ENCODE data around the gene EEIG1.
A peak's percentile ranks its signal among the peaks of the same experiment; 100 is the strongest.
"Not testable (repeated sequence)": the region's sequence is repeated elsewhere in the genome, so short reads cannot be mapped to it uniquely, and the experiment has no call there.

Gene EEIG1

DNA sequence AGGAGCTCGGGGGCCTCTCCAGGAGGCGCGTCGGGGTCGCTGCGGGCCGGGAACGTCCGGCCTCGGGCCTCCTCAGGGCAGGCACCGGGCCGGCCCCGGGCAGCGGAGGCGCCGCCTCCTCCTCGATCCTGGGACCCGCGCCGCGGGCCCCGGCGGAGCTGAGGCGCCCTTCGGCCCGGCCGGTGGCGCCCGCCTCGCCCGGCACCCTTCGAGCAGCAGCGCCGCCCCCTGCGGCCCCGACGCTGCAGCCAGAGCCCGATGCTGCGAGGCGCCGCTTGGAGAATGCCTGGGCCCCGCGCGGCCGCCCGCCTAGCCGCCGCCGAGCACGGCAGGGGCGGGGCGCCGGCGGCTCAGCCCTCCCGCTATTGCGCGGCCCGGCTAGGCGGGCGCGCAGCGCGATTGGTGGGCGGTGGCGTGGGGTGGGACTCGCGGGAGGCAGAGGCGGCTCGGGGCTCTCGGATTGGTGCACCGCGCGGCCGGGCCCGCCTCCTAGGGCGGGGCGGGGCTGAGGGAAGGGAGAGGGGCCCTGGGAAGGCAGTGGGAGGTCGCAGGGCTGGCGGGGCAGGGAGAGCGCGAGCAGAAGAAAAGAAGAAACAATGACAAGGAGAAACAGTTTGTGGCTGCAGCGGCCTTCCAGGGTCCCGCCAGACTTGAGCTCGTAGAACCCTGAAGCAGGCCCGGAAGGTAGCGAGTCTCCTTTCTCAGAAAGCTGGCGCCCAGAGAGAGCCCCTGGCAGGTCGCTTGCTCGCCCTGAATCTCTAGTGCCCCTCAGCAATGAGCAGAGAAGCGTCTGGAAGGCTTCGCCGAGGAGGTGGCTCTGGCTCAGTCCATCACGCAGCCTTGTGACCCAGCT lies at the start of gene EEIG1:
EEIG1 (minus strand) TSS at position 284 of the 853 bp plus-strand sequence. CDS start 852 bp downstream, outside the sequence.
- H3K4me1 Mint-ChIP-seq (ENCODE audit: low read depth): peaks cover 35% of the 10 kb centered on the region
- DNase-seq (ENCODE audit: low spot score): peak; percentile 98
- H3K27ac Mint-ChIP-seq: peak within 1 kb of the TSS; percentile 91
- H3K4me3 Mint-ChIP-seq: peak within 1 kb of the TSS; percentile 96
- H3K27me3 Mint-ChIP-seq (ENCODE audit: low read depth): no peaks in the 10 kb centered on the region
- peaks cover 39% of the 10 kb centered on the region for H3K36me3 Mint-ChIP-seq (ENCODE audit: low read depth)
- H3K9me3 Mint-ChIP-seq: no peaks in the 10 kb centered on the region

DNA sequence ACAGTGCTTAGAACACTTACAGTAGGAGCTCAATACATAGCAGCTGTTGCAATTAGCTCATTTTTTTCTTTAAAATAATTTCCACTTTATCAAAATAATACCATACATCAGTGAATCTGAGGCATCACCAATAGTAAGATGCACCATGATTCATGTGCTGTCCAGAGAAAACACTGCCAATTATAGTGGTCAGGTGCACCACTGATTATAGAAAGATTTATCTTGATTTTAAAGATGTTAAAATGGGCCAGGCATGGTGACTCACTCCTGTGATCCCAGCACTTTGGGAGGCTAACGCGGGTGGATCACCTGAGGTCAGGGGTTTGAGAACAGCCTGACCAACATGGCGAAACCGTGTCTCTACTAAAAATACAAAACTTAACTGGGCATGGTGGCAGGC lies 46.9 kb upstream of the EEIG1 start:
- peaks cover 3% of the 10 kb centered on the region for H3K9me3 Mint-ChIP-seq
- peak overlapping the region; percentile 78 for H3K4me3 Mint-ChIP-seq
- peaks cover 73% of the 10 kb centered on the region for H3K4me1 Mint-ChIP-seq (ENCODE audit: low read depth)
- no peak for DNase-seq (ENCODE audit: low spot score)
- H3K27ac Mint-ChIP-seq: peak overlapping the region; percentile 96
- H3K27me3 Mint-ChIP-seq (ENCODE audit: low read depth): no peaks in the 10 kb centered on the region
- H3K36me3 Mint-ChIP-seq (ENCODE audit: low read depth): peaks cover 3% of the 10 kb centered on the region

DNA sequence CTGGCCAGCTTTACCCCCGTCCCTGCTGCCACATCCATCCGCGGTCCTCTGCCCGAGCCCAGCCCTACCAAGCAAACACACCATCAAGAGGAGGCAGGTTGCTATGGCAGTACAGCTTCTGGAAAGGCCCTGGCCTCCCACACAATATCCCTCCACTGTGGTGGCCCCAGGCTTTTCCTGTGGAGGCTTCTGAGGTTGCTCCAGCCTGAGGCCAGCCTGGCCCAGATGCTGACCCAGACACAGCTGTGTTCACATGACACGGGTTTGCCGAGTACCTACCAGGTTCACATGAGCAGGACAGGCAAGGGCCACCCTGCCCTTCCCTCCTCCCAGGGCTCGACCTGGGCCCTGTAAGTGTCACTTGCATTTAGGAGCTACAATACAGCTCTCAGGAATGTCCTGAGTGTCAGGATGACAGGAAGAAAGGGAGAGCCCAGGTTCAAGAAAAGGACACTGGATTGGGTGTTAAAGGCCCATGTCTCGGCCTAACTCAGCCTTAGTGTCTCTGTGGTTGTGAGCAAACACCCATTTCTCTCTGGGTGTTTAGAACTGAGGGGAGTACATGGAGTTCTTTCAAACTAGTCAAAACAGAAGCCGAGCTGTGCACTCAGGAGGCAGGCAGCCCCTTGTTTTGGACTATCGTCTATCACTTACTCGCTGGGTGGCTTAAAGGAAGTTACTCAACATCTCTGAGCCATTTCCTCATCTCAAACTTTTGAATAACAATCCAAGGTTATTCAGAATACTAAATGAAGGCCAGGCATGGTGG lies 46.2 kb upstream of the EEIG1 start:
- Mint-ChIP-seq H3K27ac (peak overlapping the region; percentile 96), H3K36me3 (ENCODE audit: low read depth) (peaks cover 3% of the 10 kb centered on the region), H3K9me3 (peaks cover 3% of the 10 kb centered on the region), H3K27me3 (ENCODE audit: low read depth) (no peaks in the 10 kb centered on the region), H3K4me1 (ENCODE audit: low read depth) (peaks cover 78% of the 10 kb centered on the region), H3K4me3 (peak overlapping the region; percentile 78)
- DNase-seq (ENCODE audit: low spot score): peak; percentile 64

DNA sequence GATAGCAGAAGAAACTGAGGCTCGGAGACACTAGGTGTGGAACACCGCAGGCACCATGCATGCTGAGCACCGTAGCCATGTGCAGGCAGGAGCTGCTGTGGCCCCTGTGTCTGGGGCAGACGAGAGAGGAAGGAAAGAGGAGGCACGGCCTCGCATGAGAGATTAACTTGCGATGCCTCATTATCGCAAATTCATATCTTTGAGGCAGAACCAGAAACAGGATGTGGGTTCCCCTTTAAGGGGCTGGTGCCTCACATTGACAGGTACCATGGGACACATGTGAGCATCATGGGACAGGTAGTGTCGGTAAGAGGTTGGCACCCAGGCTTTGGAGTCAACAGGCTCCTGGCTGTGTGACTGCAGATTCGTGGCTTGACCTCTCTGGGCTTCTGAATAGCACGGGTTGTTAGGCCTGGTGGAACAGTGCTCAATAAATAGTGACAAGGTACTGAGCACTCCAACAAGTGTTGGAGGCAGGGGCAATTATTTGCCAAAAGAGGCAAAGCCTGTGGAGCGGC lies 45.5 kb upstream of the EEIG1 start:
- H3K27me3 Mint-ChIP-seq (ENCODE audit: low read depth): no peaks in the 10 kb centered on the region
- peak; percentile 80 for DNase-seq (ENCODE audit: low spot score)
- H3K9me3 Mint-ChIP-seq: peaks cover 3% of the 10 kb centered on the region
- H3K36me3 Mint-ChIP-seq (ENCODE audit: low read depth): peaks cover 3% of the 10 kb centered on the region
- H3K4me3 Mint-ChIP-seq: peak overlapping the region; percentile 78
- H3K4me1 Mint-ChIP-seq (ENCODE audit: low read depth): peaks cover 83% of the 10 kb centered on the region
- H3K27ac Mint-ChIP-seq: peak overlapping the region; percentile 96

DNA sequence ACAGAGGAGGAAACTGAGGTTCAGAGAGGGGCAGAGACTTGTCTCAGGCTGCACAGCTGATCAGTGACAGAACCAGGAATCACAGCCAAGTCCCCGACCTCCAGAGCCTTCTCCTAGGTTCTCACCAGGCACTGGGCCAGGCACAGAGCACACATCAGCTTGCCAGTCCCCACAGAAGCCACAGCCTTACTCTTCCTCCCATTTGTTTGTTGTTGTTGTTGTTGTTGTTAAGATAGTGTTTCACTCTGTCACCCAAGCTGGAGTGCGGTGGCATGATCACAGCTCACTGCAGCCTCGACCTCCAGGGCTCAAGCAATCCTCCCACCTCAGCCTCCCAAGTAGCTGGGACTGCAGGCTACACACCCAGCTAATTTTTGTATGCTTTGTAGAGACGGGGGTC lies 44.9 kb upstream of the EEIG1 start:
- Mint-ChIP-seq H3K9me3 (peaks cover 1% of the 10 kb centered on the region), H3K4me3 (peak overlapping the region; percentile 78), H3K27ac (peak overlapping the region; percentile 96), H3K4me1 (ENCODE audit: low read depth) (peaks cover 84% of the 10 kb centered on the region), H3K36me3 (ENCODE audit: low read depth) (peaks cover 1% of the 10 kb centered on the region), H3K27me3 (ENCODE audit: low read depth) (no peaks in the 10 kb centered on the region)
- no peak for DNase-seq (ENCODE audit: low spot score)

DNA sequence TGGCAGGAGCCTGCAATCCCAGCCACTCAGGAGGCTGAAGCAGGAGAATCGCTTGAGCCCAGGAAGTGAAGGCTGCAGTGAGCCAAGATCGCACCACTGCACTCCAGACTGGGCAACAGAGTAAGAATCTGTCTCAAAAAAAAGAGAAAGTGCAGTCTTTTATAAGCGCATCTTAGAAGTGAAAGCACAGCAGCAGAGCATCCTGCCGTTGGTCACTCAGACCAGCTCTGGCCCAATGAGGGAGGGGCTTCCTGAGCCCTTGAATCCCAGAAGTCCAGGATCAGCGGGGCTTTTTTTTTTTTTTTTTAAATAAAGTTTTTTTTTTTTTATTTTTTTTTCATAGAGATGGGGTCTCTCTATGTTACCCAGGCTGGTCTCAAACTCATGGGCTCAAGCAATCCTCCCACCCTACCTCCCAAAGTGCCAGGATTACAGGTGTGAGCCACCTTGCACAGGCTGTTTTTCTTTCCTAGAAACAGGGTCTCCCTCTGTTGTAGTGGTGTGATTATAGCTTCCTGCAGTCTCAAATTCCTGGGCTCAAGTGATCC lies 44.0 kb upstream of the EEIG1 start:
- peak overlapping the region; percentile 68 for H3K27ac Mint-ChIP-seq
- H3K36me3 Mint-ChIP-seq (ENCODE audit: low read depth): no peaks in the 10 kb centered on the region
- H3K4me1 Mint-ChIP-seq (ENCODE audit: low read depth): peaks cover 85% of the 10 kb centered on the region
- no peaks in the 10 kb centered on the region for H3K27me3 Mint-ChIP-seq (ENCODE audit: low read depth)
- no peak for DNase-seq (ENCODE audit: low spot score)
- H3K9me3 Mint-ChIP-seq: no peaks in the 10 kb centered on the region
- peak overlapping the region; percentile 78 for H3K4me3 Mint-ChIP-seq

DNA sequence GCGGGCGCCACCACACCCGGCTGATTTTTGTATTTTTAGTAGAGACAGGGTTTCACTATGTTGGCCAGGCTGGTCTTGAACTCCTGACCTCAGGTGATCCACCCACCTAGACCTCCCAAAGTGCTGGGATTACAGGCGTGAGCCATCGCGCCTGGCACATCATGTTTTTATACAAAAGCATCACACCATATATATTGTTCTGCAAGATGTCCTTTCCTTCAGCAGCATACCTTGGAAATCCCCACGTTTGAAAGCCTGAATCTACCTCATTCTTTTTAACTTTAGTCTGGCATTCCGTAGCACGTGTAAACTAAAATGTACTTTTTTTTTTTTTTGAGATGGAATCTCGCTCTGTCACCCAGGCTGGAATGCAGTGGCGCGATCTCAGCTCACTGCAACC lies 42.9 kb upstream of the EEIG1 start:
- Mint-ChIP-seq H3K27ac (peak overlapping the region; percentile 36), H3K4me1 (ENCODE audit: low read depth) (peaks cover 80% of the 10 kb centered on the region)
- not testable (repeated sequence) for H3K4me3 Mint-ChIP-seq; DNase-seq (ENCODE audit: low spot score); H3K27me3 Mint-ChIP-seq (ENCODE audit: low read depth); H3K9me3 Mint-ChIP-seq; H3K36me3 Mint-ChIP-seq (ENCODE audit: low read depth)

DNA sequence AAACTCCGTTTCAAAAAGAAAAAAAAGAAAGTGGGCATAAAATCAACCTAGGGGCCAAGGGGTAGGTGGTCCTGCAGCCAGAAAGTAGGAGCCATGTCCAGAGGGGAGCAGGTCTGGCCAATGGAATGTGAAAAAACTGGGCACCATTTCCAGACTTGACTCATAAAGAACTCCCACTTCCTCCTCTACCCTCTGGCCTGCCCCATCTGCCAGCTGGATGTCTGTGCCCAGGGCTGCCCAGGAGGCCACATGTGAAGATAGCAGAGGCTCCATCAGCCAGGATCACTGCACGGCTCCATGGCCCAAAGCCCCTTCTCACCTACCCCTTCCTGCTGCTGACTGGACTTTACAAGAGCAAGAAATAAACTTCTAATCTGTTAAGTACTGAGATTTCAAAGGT lies 42.1 kb upstream of the EEIG1 start:
- no peak overlapping the region for H3K27ac Mint-ChIP-seq
- no peaks in the 10 kb centered on the region for H3K9me3 Mint-ChIP-seq
- H3K36me3 Mint-ChIP-seq (ENCODE audit: low read depth): no peaks in the 10 kb centered on the region
- peaks cover 73% of the 10 kb centered on the region for H3K4me1 Mint-ChIP-seq (ENCODE audit: low read depth)
- DNase-seq (ENCODE audit: low spot score): no peak
- no peaks in the 10 kb centered on the region for H3K27me3 Mint-ChIP-seq (ENCODE audit: low read depth)
- no peak overlapping the region for H3K4me3 Mint-ChIP-seq

DNA sequence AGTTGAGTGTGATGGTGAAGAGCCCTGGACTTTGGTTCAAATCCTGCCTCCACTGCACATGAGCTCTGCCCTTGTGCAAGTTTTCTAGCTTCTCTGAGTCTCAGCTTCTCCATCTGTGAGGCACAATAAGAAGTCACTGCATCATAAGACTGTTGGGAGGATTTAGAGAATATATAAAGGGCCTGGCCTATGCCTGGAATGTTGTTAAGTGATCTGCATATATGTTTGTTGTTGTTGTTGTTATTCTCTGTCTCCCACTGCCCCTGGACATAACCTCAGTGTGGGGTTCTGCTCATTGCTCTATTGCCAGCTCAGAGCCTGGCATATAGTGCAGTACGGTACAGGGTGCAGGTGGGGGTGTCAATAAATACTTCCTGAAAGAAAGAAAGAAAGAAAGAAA lies 40.3 kb upstream of the EEIG1 start:
- Mint-ChIP-seq H3K4me3 (no peak overlapping the region), H3K36me3 (ENCODE audit: low read depth) (no peaks in the 10 kb centered on the region), H3K4me1 (ENCODE audit: low read depth) (peaks cover 58% of the 10 kb centered on the region), H3K9me3 (no peaks in the 10 kb centered on the region), H3K27ac (peak overlapping the region; percentile 83), H3K27me3 (ENCODE audit: low read depth) (no peaks in the 10 kb centered on the region)
- DNase-seq (ENCODE audit: low spot score): no peak

DNA sequence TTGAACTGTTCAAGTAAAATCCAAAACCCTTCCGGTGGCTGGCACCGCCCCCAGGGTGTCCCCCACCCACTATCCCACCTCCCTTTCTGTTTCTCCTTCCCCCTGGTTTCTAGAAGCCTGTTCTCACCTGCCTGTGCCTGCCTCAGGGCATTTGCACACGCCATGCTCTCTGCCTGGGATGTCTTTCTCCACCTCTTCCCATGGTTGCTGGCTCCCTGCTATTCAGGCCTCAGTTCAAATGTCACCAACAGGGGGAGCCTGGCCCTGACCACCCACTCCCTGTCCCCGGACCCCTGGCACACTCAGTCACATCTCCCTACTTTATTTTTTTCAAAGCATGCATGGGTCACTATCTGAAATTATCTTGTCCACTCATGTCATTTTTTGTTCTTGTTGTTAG lies 39.9 kb upstream of the EEIG1 start:
- Mint-ChIP-seq H3K27ac (peak overlapping the region; percentile 12), H3K36me3 (ENCODE audit: low read depth) (no peaks in the 10 kb centered on the region), H3K4me3 (no peak overlapping the region), H3K27me3 (ENCODE audit: low read depth) (no peaks in the 10 kb centered on the region), H3K4me1 (ENCODE audit: low read depth) (peaks cover 54% of the 10 kb centered on the region), H3K9me3 (no peaks in the 10 kb centered on the region)
- DNase-seq (ENCODE audit: low spot score): no peak

DNA sequence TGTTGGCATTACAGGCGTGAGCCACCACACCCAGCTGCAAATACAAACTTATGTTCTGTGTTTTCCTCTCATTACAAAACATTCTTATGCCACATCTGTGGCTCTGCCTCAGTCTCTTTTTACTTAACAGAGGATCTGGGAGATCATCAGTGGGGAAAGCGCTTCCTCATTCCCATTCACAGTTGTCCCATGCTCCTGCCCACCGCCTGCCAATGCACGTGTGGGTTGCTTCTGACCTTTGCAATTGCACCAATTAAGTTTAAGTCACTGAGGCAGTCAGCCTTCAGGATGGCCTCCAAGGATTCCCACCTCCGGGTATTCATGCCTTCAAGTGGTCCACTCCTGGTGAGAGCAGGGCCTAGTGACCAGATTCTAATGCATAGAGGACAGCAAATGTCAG lies 34.9 kb upstream of the EEIG1 start:
- Mint-ChIP-seq H3K27ac (no peak overlapping the region), H3K9me3 (no peaks in the 10 kb centered on the region)

DNA sequence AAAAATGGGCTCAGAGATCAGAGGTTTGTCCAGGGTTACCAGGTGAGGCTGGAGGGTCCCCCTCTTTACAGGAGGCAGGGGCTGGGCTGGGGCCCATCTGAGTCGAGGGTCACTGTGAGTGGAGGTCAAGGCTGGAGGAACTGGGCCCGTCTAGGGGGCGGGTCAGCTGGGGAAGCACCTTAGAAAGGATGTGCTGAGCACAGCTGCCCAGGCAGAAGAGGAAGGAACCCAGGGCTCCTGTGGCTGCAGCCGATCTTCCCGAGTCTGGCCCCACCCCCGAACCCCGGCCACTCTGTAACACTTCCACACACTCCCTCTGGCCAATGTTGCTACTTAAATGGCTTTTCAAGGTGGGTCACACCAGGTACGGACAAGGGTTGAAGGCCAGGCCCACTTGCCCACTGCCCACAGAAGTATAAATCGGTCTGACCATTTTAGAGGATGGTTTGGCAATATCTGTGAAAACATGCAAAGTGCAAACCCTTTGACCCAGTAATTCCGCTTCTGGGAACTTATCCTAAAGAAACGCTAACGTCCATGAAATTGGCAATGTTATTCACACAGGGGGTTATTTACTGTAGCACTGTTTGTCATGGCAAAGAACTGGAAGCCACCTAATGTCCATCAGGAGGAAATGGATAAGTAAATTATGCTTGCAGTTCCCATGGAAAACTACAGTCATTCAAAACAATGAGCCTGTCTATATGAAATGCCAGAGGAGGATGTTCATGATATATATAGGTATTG lies 30.5 kb upstream of the EEIG1 start:
- Mint-ChIP-seq H3K9me3 (peaks cover 4% of the 10 kb centered on the region), H3K4me1 (ENCODE audit: low read depth) (peaks cover 32% of the 10 kb centered on the region), H3K27me3 (ENCODE audit: low read depth) (no peaks in the 10 kb centered on the region), H3K4me3 (no peak overlapping the region), H3K27ac (no peak overlapping the region), H3K36me3 (ENCODE audit: low read depth) (peaks cover 7% of the 10 kb centered on the region)
- no peak for DNase-seq (ENCODE audit: low spot score)

More for the DNA sequence above, 34.9 kb upstream of the EEIG1 start:
- Mint-ChIP-seq H3K36me3 (ENCODE audit: low read depth) (no peaks in the 10 kb centered on the region), H3K4me1 (ENCODE audit: low read depth) (peaks cover 15% of the 10 kb centered on the region), H3K4me3 (no peak overlapping the region), H3K27me3 (ENCODE audit: low read depth) (no peaks in the 10 kb centered on the region)
- no peak for DNase-seq (ENCODE audit: low spot score)

DNA sequence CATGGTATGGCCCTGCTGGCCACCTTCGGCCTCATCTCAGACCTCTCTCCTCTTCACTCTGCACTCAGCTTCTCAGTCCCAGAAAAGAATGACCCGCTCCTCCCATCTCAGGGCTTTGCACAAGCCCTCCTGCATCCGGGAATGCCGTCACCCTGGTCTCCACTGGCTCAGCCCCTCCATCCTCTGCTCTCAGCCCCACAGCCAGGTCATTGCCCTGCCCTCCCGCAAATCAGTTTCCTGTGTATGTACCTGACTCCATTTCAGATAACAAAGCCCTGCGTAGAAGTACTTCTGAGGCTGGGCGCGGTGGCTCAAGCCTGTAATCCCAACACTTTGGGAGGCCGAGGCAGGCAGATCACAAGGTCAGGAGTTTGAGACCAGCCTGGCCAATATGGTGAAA lies 28.9 kb upstream of the EEIG1 start:
- peak overlapping the region; percentile 58 for H3K27ac Mint-ChIP-seq
- no peaks in the 10 kb centered on the region for H3K27me3 Mint-ChIP-seq (ENCODE audit: low read depth)
- H3K4me1 Mint-ChIP-seq (ENCODE audit: low read depth): peaks cover 34% of the 10 kb centered on the region
- peaks cover 4% of the 10 kb centered on the region for H3K9me3 Mint-ChIP-seq
- H3K36me3 Mint-ChIP-seq (ENCODE audit: low read depth): peaks cover 7% of the 10 kb centered on the region
- DNase-seq (ENCODE audit: low spot score): no peak
- H3K4me3 Mint-ChIP-seq: no peak overlapping the region
